Activated B cell treated with CpG ODN at 0.5 μM for 24 hours (primary cell): ENCODE measurements around the gene LHX4. TPM values are rescaled to one million over a fixed set of nuclear protein-coding genes. Genes with fewer than 3 reads are reported as not detected.

Experiments used
- ATAC-seq: fragments of 200-7000 bp; cut with Tn5 transposase; one replicate; pipeline ENCODE4 v1.10.0; 2021; ENCODE audit warnings: low read depth, mild to moderate bottlenecking, moderate library complexity
- CTCF ChIA-PET: fragments of 350-600 bp; sonication (Branson Sonifier 250); formaldehyde crosslinking; loops from one replicate; lab custom pipeline; 2021; ENCODE audit warnings: antibody characterized with exemption; lab: Charles Lee
- POLR2A ChIA-PET: fragments of 350-600 bp; sonication (Branson Sonifier 250); formaldehyde crosslinking; loops from one replicate; lab custom pipeline; 2021; ENCODE audit warnings: antibody characterized with exemption; lab: Charles Lee
- DNase-seq: peaks from one replicate; pipeline ENCODE4 v3.0.0; 2022
- H3K27ac Mint-ChIP-seq: one replicate; pipeline ENCODE4 v1.8.0; 2020; ENCODE audit warnings: mixed read lengths
- H3K27me3 Mint-ChIP-seq: one replicate; pipeline ENCODE4 v1.8.0; 2021; ENCODE audit warnings: mixed read lengths
- H3K36me3 Mint-ChIP-seq: one replicate; pipeline ENCODE4 v1.8.0; 2021; ENCODE audit warnings: low read depth, mixed read lengths
- H3K4me1 Mint-ChIP-seq: one replicate; pipeline ENCODE4 v1.8.0; 2021; ENCODE audit warnings: mixed read lengths
- H3K4me3 Mint-ChIP-seq: one replicate; pipeline ENCODE4 v1.8.0; 2020; ENCODE audit warnings: mild to moderate bottlenecking, mixed read lengths
- H3K9me3 Mint-ChIP-seq: one replicate; pipeline ENCODE4 v1.8.0; 2020; ENCODE audit warnings: mixed read lengths
- CTCF ChIP-seq: fragments of 200-600 bp; IDR thresholded peaks from one replicate; pipeline ENCODE4 v1.8.0; 2022; ENCODE audit warnings: antibody characterized with exemption, mild to moderate bottlenecking
- intact Hi-C: fragments of 100-400 bp; cut with micrococcal nuclease; formaldehyde crosslinking; loops from one replicate; pipeline ENCODE4 v1.15.1; 2024
- total RNA-seq: library from RNA; stranded (reverse); gene quantifications from 2 replicates; pipeline ENCODE4 v1.2.3, GENCODE V29; 2022

Gene LHX4
- total RNA-seq, 1 donor from 2014 or later: not detected

DNA sequence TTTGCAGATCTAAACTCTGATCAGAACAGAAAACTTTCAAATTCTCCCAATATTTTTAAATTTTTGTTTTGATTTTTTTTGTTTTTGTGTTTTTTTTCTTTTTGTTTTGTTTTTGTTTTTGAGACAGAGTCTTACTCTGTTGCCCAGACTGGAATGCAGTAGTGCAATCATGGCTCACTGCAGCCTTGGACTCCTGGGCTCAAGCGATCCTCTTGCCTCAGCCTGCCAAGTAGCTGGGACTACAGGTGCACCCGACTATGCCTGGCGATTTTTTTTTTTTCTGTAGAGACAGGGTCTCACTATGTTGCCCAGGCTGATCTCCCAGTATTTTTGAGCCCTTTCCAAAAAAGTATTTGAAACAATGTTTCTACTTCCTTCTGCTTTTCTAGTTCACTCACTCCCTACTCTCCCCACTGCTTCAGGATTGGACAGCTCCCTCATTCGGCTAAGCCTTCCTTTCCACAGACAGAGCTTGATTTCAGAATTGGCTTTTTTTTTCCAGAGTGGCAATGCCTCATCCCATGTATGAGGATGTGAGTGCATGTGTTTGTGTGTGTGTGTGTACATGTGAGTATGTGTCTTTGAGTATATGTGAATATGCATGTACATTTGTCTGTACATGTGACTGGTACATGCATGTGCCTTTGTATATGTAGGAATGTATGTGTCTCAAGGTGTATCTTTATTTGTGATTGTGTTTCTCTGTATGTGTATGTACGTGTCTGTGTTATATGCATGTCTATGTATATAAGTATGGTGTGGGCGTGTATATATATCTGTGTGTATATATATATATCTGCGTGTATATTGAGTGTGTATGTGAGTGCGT is 11.9 kb downstream of the LHX4 start:
- Mint-ChIP-seq H3K27ac (no peak overlapping the region), H3K36me3 (no peaks in the 10 kb centered on the region), H3K27me3 (peaks cover 55% of the 10 kb centered on the region), H3K9me3 (no peaks in the 10 kb centered on the region), H3K4me3 (no peak overlapping the region), H3K4me1 (no peaks in the 10 kb centered on the region)
- TF ChIP-seq CTCF: no peak
- DNase-seq (no peak), ATAC-seq (no peak)
- POLR2A ChIA-PET: no interaction called here
- intact Hi-C loops: no loop called here
- CTCF ChIA-PET: no interaction called here

DNA sequence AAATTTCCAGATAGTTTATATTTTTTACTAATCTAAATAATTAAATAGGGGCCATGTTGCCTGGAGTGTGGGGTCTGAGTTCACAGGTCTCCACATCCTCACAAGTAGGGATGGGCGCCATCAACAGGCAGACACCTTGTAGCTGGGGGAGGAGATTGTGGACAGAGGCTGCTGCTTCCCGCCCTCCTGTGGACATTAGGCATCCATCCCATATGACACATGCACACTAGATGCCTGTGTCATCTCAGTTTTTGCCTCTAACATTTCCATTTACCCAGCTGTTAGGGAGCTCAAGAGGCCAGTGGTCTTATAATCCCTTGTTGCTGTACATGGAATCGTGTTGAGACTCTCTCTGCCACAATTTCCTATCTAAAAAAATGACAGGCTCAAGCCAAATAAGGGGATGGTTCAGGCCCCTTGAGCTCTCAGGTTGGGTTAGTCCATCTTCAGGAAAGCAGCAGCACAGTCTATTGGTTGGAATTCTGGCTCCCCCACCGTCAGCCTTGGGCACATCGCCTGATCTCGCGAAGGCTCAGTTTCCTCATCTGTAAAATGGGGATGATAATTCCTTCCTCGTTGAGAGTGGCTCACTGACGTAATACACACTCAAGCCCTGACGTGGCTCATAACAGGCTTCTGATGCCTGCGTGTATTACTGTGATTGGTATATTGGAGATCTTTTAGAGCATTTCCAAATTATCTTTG is 13.6 kb downstream of the LHX4 start:
- DNase-seq (no peak), ATAC-seq (no peak)
- peaks cover 40% of the 10 kb centered on the region for H3K27me3 Mint-ChIP-seq
- no peaks in the 10 kb centered on the region for H3K36me3 Mint-ChIP-seq
- ChIA-PET POLR2A (no interaction called here), CTCF (no interaction called here)
- no peaks in the 10 kb centered on the region for H3K9me3 Mint-ChIP-seq
- no peak overlapping the region for H3K4me3 Mint-ChIP-seq
- no peak overlapping the region for H3K27ac Mint-ChIP-seq
- H3K4me1 Mint-ChIP-seq: no peaks in the 10 kb centered on the region
- TF ChIP-seq CTCF: no peak
- intact Hi-C loops: no loop called here

- Mint-ChIP-seq H3K4me1 (no peaks in the 10 kb centered on the region), H3K27ac (no peak overlapping the region), H3K27me3 (peaks cover 35% of the 10 kb centered on the region), H3K9me3 (no peaks in the 10 kb centered on the region), H3K4me3 (no peak overlapping the region), H3K36me3 (no peaks in the 10 kb centered on the region)
- POLR2A ChIA-PET: no interaction called here
- DNase-seq (no peak), ATAC-seq (no peak)
- TF ChIP-seq CTCF: no peak
- intact Hi-C loops: no loop called here
- CTCF ChIA-PET: no interaction called here
These were observed 14.8 kb downstream of the LHX4 start for GRCh38 chr1:180244840-180245239.

DNA sequence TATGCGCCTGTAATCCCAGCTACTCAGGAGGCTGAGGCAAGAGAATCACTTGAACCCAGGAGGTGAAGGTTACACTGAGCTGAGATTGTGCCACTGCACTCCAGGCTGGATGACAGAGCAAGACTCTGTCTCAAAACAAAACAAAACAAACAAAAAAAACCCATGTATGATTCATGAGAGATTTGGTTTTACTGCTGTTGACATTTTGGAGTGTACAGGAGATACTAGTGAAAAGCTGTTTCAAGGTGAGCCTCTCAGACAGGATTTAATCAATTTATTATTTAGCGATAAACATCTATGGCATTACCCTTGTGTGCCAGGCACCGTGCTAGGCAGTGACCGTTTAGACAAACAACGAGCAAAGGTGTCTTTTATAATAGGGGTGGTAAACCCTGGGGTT is 16.5 kb downstream of the LHX4 start:
- POLR2A ChIA-PET: no interaction called here
- CTCF ChIA-PET: no interaction called here
- H3K4me3 Mint-ChIP-seq: no peak overlapping the region
- intact Hi-C loops: no loop called here
- no peaks in the 10 kb centered on the region for H3K36me3 Mint-ChIP-seq
- no peak overlapping the region for H3K27ac Mint-ChIP-seq
- no peaks in the 10 kb centered on the region for H3K9me3 Mint-ChIP-seq
- H3K4me1 Mint-ChIP-seq: no peaks in the 10 kb centered on the region
- H3K27me3 Mint-ChIP-seq: peaks cover 27% of the 10 kb centered on the region
- no peak for DNase-seq
- no peak for ATAC-seq
- no peak for TF ChIP-seq CTCF

DNA sequence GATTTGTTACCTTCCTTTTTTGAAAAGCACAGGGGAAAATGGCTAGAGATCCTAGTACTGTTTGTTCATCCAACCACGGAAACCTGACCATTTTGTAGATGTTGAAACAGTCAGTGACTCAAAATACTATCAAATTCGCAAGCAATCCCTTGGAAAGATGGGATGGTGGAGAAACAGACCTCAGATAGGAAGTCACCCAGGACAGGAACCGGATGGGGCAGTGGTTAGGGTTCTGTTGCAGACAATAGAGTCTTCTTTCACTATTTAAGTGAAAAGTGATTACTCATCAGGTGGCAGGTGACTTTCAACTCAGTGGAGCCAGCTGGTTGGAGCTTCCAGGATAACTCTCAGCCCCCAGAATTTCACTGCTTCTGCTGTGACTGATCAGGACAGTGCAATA is 17.0 kb downstream of the LHX4 start:
- DNase-seq: no peak
- no peak for ATAC-seq
- TF ChIP-seq CTCF: no peak
- no peak overlapping the region for H3K4me3 Mint-ChIP-seq
- intact Hi-C loops: no loop called here
- H3K9me3 Mint-ChIP-seq: no peaks in the 10 kb centered on the region
- ChIA-PET POLR2A (no interaction called here), CTCF (no interaction called here)
- no peak overlapping the region for H3K27ac Mint-ChIP-seq
- peaks cover 29% of the 10 kb centered on the region for H3K27me3 Mint-ChIP-seq
- no peaks in the 10 kb centered on the region for H3K4me1 Mint-ChIP-seq
- H3K36me3 Mint-ChIP-seq: no peaks in the 10 kb centered on the region
